ENCODE measurements around the gene TRAK1.
A peak's percentile ranks its signal among the peaks of the same experiment; 100 is the strongest.

The TRAK1 gene

DNA sequence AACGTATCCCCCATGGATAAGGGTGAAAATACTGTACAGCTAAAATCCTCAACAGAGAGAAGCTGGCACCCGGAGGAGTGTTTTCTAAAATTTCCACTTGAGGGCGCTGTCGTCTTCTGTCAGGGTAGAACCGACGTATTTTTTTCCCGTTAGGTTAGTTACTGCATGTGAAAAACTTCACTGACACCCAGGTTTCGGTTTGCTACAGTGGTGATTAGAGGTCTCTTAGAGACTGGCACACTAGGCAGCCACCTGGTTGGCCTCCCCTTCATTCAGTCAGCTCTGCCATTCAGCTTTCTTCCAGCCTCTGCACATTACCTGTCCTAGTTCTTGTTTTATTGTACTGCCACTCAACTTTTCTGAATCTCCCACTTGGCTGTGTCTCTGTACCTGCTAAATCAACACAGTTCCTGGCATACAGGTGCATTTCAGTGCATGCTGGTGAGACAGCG lies 156.4 kb downstream of the TRAK1 start:
- H3K4me3 ChIP-seq (ENCODE audit: control insufficient read depth, low read depth, low read length) = no peak overlapping the region
- DNase-seq (ENCODE audit: low read depth) = peak; percentile 14

DNA sequence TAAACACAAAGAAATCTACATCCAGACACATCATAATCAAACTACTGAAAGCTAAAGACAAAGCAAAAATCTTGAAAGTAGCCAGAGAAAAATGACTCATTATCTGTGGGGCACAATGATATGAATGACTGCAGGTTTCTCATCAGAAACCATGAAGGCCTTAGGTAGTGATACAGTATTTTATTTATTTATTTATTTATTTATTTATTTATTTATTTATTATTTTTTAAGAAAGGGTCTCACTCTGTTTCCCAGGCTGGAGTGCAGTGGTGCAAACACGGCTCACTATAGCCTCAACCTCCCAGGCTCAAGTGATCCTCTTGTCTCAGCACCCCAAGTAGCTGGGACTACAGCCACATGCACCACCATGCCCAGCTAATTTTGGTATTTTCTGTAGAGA lies 159.6 kb downstream of the TRAK1 start:
- TF ChIP-seq, protein P1, sequence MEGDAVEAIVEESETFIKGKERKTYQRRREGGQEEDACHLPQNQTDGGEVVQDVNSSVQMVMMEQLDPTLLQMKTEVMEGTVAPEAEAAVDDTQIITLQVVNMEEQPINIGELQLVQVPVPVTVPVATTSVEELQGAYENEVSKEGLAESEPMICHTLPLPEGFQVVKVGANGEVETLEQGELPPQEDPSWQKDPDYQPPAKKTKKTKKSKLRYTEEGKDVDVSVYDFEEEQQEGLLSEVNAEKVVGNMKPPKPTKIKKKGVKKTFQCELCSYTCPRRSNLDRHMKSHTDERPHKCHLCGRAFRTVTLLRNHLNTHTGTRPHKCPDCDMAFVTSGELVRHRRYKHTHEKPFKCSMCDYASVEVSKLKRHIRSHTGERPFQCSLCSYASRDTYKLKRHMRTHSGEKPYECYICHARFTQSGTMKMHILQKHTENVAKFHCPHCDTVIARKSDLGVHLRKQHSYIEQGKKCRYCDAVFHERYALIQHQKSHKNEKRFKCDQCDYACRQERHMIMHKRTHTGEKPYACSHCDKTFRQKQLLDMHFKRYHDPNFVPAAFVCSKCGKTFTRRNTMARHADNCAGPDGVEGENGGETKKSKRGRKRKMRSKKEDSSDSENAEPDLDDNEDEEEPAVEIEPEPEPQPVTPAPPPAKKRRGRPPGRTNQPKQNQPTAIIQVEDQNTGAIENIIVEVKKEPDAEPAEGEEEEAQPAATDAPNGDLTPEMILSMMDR (IDR thresholded peaks at IDR 0.05; ENCODE audit: control insufficient read depth, insufficient read depth, low read depth, low read length, missing control alignments) = no peak
- no peak for DNase-seq (ENCODE audit: low read depth)
- H3K4me3 ChIP-seq (ENCODE audit: control insufficient read depth, low read depth, low read length) = no peak overlapping the region

More for the DNA sequence above, 156.4 kb downstream of the TRAK1 start:
- TF ChIP-seq, protein P1 (IDR thresholded peaks at IDR 0.05; ENCODE audit: control insufficient read depth, insufficient read depth, low read depth, low read length, missing control alignments) = peak; percentile 75

DNA sequence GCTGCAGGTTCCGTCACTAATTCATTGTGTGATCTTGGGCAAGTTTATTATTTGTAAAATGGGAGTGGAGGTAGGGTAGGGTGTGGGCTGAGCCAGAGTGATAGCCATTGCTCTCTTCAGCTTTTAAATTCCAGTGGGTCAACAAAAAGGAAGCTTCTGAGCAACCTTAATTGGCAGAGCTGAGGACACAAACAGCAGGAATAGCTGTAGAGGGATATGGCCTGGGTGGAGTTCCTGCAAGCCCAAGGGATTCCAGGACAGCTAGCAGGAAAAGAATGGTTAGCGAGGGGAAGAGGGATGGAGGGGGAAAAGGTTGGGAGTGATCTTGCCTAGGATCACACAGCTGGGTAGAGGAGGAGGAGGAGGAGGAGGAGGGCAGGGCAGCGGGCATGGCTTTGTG lies 163.4 kb downstream of the TRAK1 start:
- DNase-seq (ENCODE audit: low read depth) = no peak
- TF ChIP-seq, protein P1 (IDR thresholded peaks at IDR 0.05; ENCODE audit: control insufficient read depth, insufficient read depth, low read depth, low read length, missing control alignments) = no peak
- no peak overlapping the region for H3K4me3 ChIP-seq (ENCODE audit: control insufficient read depth, low read depth, low read length)

DNA sequence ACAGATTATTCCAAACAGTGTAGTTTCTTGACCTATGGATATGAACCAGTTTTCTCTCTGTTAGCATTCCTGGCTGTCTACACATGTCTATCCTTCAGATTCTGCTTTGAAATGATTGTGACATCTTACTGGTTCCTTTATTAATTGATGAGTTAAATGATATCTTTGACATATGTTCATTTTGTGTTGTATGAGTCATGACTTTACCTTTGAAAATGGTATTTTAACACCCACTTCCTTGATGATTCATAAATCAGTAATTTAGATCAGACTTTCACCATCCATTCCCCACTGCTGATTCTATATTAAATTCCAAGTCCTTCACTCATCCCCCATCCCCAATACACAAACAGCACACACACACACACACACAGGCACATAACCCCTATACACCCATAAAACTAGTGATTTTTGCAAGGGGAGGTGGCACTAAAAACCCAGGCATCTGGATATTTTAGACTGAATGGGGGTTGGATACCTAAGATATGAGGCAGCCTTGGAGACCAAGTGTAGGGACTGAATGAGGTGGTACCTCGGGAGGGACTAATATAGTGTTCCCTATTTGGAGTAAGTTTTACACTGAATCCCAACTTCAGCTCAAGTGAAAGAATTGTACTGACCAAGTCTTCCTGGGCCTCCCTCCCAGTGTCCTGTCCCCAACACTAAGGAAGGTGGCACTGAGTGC lies 165.1 kb downstream of the TRAK1 start:
- no peak overlapping the region for H3K4me3 ChIP-seq (ENCODE audit: control insufficient read depth, low read depth, low read length)
- no peak for DNase-seq (ENCODE audit: low read depth)
- TF ChIP-seq, protein P1 (IDR thresholded peaks at IDR 0.05; ENCODE audit: control insufficient read depth, insufficient read depth, low read depth, low read length, missing control alignments) = no peak

DNA sequence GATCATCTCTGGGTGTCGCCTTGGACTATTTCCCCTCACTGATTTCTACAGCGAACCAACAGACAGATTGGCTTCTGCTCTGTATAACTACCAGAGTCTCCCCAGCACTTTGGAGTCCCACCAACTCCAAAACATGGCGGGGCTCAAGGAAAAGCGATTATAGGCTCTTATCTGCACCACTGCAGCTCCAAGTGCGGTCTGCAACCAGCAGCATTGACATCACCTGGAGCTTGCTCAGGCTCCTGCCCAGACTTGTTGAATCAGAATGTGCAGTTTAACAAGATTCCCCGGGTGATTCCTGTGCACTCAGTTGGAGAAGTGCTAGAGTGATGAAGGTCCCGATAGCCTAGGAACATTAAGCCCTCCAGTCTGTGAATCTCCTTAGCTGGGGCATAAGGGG lies 165.8 kb downstream of the TRAK1 start:
- DNase-seq (ENCODE audit: low read depth) = no peak
- H3K4me3 ChIP-seq (ENCODE audit: control insufficient read depth, low read depth, low read length) = no peak overlapping the region
- TF ChIP-seq, protein P1 (IDR thresholded peaks at IDR 0.05; ENCODE audit: control insufficient read depth, insufficient read depth, low read depth, low read length, missing control alignments) = no peak

DNA sequence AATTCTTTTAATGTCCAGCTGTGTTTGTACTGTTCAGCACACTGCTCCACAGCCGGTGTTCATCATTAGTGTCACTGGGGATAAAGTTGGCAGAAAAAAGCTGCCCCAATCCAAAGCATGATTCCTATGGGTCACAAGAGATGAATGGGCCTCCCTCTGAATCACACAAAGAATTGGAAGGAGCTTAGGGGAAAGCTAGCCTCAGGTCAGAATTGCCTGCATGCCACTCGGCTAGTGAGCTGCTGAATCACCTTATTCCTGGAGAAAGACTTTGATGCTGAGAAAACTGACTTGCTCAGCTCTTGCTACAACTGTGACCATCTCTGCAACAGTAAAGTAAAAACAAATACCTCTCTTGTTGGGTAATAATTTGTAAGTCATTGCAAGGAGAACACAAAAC lies 171.4 kb downstream of the TRAK1 start:
- TF ChIP-seq, protein P1 (IDR thresholded peaks at IDR 0.05; ENCODE audit: control insufficient read depth, insufficient read depth, low read depth, low read length, missing control alignments) = no peak
- DNase-seq (ENCODE audit: low read depth) = peak; percentile 45
- no peak overlapping the region for H3K4me3 ChIP-seq (ENCODE audit: control insufficient read depth, low read depth, low read length)
